K562 treated with DMSO at 1 percent for 48 hours (cell line): ENCODE measurements around the gene UBQLNL. TPM values are rescaled to one million over a fixed set of nuclear protein-coding genes. Genes with fewer than 3 reads are reported as not detected.

Experiments
- total RNA-seq: library from RNA; unstranded; fragments of 300-600 nt; gene quantifications from 2 replicates; pipeline ENCODE4 v1.2.3, GENCODE V29; 2022; ENCODE audit warnings: low replicate concordance; ENCODE audit errors: extremely low read depth

Gene UBQLNL
- total RNA-seq: not detected in 2 replicates

DNA sequence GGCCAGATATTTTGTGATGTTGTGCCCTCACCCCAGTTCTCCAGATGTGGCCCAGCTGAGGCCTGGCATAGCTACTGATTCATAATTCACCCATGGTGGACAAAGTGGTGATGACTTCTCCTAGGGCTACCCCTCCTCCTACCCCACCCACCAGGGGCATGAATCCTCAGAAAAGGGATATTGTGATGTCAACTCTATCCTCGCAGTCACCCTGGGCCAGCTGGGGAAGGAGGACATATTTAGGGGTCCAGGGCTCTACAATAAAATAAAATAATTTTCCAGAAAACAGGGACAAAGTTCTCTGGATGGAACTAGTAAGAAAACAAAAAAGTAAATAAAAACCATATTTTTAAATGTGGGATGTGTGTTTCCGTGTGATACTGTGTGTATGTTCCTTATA, at the start of gene UBQLNL:
TSS of gene UBQLNL (minus strand) at position 101 of the 400 bp plus-strand sequence. CDS start 258 bp downstream, outside the sequence.

DNA sequence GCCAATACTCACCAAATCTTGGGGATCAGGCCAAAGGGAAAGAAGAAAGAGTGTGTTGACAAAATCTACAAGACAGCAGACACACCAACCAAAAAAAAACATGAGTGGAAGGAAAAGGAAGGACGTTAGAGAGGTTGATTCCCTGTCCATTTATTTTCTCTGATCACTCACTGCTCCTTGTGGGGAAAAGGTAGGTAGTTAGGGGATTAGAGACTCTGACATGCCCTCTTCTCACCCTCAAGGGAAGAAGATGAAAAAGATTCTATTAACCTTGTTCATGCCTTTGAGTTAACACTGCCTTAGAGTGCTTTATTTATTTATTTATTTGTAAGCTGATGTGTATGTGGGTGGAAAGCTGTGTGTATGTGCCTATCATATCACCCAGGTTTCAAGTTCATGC, 31.9 kb upstream of the UBQLNL start, which contains the start of gene OR52H1:
TSS of gene OR52H1 (minus strand) at position 101 of the 400 bp plus-strand sequence. CDS start 3,035 bp downstream, outside the sequence.

GRCh38 chr11:5509803-5510202, 6.7 kb downstream of the UBQLNL start, which contains the start of gene UBQLN3:
Gene UBQLN3, minus strand, starts transcription at chr11:5509957. Its CDS starts 399 bp downstream, at chr11:5509558.

DNA sequence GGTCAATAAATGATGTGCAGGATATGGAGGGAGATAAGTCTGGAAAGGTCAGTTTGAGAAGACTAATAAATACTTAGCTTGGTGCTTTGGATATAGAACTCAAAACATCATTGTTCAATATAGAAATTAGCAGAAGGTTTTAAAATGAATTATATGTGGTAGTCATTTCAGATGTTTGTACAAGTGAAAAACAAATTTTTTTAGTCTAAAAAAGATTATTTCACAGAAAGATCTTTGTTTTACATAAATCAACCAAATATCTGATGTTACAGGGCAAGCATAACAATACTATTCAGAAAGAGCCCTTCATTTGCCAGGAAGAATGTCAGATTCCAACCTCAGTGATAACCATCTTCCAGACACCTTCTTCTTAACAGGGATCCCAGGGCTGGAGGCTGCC, 28.1 kb downstream of the UBQLNL start, which contains the start of gene OR52D1:
TSS of gene OR52D1 (plus strand) at position 301 of the 400 bp plus-strand sequence. CDS start at position 323, 22 bp downstream.

Other genes with a start within 250 kb of the UBQLNL start
- not detected in 2 replicates for gene HBE1, start 246.8 kb downstream of the UBQLNL start, total RNA-seq
- not detected in 2 replicates for gene OR51B4, start 214.8 kb downstream of the UBQLNL start, total RNA-seq
- not detected in 2 replicates for gene OR51B2, start 192.4 kb downstream of the UBQLNL start, total RNA-seq
- gene OR51B5, start 173.2 kb downstream of the UBQLNL start, total RNA-seq: not detected in 2 replicates
- not detected in 2 replicates for gene OR51B6, start 165.2 kb downstream of the UBQLNL start, total RNA-seq
- gene OR51M1, start 132.9 kb downstream of the UBQLNL start, total RNA-seq: not detected in 2 replicates
- not detected in 2 replicates for gene OR51Q1, start 94.6 kb downstream of the UBQLNL start, total RNA-seq
- not detected in 2 replicates for gene OR51I1, start 75.2 kb downstream of the UBQLNL start, total RNA-seq
- gene OR51I2, start 67.4 kb downstream of the UBQLNL start, total RNA-seq: not detected in 2 replicates
- not detected in 2 replicates for gene OR52D1, start 28.0 kb downstream of the UBQLNL start, total RNA-seq
- gene UBQLN3, start 6.7 kb downstream of the UBQLNL start, total RNA-seq: not detected in 2 replicates
- gene OR52H1, start 31.8 kb upstream of the UBQLNL start, total RNA-seq: not detected in 2 replicates
- gene OR52B6, start 64.2 kb upstream of the UBQLNL start, total RNA-seq: not detected in 2 replicates
- not detected in 2 replicates for gene TRIM6, start 79.9 kb upstream of the UBQLNL start, total RNA-seq
- not detected in 2 replicates for gene TRIM34, start 108.3 kb upstream of the UBQLNL start, total RNA-seq
- gene TRIM5, start 168.4 kb upstream of the UBQLNL start, total RNA-seq: not detected in 2 replicates
- not detected in 2 replicates for gene TRIM22, start 173.1 kb upstream of the UBQLNL start, total RNA-seq
- not detected in 2 replicates for gene OR56B1, start 219.7 kb upstream of the UBQLNL start, total RNA-seq
- not detected in 2 replicates for gene OR52N4, start 237.5 kb upstream of the UBQLNL start, total RNA-seq